A549 (cell line): Measurements from ENCODE around the gene HOXC10. TPM values are rescaled to one million over a fixed set of nuclear protein-coding genes. Genes with fewer than 3 reads are reported as not detected.

Experiments used
- ATAC-seq, 2 experiments: fragments of 200-7000 bp in 1 of 2; fragments of >200 bp in 1 of 2; cut with Nextera tagmentation in 1 of 2; cut with Tn5 transposase in 1 of 2; 3 replicates each; pipeline versions ENCODE4 v1.8.0 to v1.9.1; 2018 to 2020; ENCODE audit warnings: mild to moderate bottlenecking in 1 of 2, moderate library complexity in 1 of 2
- CTCF ChIA-PET: fragments of 300-600 bp; sonication (Branson Sonifier 250); formaldehyde crosslinking; extraction: SDS; loops from one replicate; lab custom pipeline; 2021; ENCODE audit warnings: antibody characterized with exemption, inconsistent platforms; lab: Yijun Ruan, JAX
- POLR2A ChIA-PET: fragments of 350-600 bp; formaldehyde crosslinking; extraction: SDS; loops from one replicate; lab custom pipeline; 2021; ENCODE audit warnings: antibody characterized with exemption, inconsistent platforms; lab: Yijun Ruan, JAX
- DNase-seq, 2 experiments: peaks; one replicate each; pipeline versions ENCODE4 v3.0.0 to v3.0.0-alpha.2; 2011 to 2016; ENCODE audit warnings: low read depth in 1 of 2, low spot score in 1 of 2
- FAIRE-seq: peaks from 2 replicates; lab custom pipeline; 2011; peaks lifted over from hg19 to GRCh38; lab: Jason Lieb, UNC
- H3K27ac ChIP-seq, 2 experiments: fragments of >200 bp; sonication (Bioruptor Twin); formaldehyde crosslinking; 3 replicates each; pipeline ENCODE4 v1.5.1; 2016 to 2017
- H3K4me1 ChIP-seq: fragments of >200 bp; sonication (Bioruptor Twin); formaldehyde crosslinking; 3 replicates; pipeline ENCODE4 v1.6.1; 2016
- H3K4me2 ChIP-seq: fragments of >200 bp; sonication (Bioruptor Twin); formaldehyde crosslinking; 3 replicates; pipeline ENCODE4 v1.6.1; 2016
- H3K4me3 ChIP-seq: fragments of >200 bp; sonication (Bioruptor Twin); formaldehyde crosslinking; 3 replicates; pipeline ENCODE4 v1.5.1; 2016
- H3K9me3 ChIP-seq: fragments of >200 bp; sonication (Bioruptor Twin); formaldehyde crosslinking; 3 replicates; pipeline ENCODE4 v1.6.1; 2016
- BHLHE40 ChIP-seq: IDR thresholded peaks from 2 replicates; pipeline ENCODE4 v1.6.1; 2012; ENCODE audit warnings: low read depth, low read length, inconsistent platforms
- CHD2 ChIP-seq: fragments of 150-350 bp; IDR thresholded peaks from 2 replicates; pipeline ENCODE4 v1.6.1; 2014; ENCODE audit warnings: low read length; ENCODE audit not compliant: partially characterized antibody
- CHD4 ChIP-seq: fragments of 200-600 bp; sonication (generic); IDR thresholded peaks from 2 replicates; pipeline ENCODE4 v1.6.1; 2016; ENCODE audit warnings: antibody characterized with exemption, mild to moderate bottlenecking, borderline replicate concordance
- EHF ChIP-seq: fragments of 250-450 bp; sonication (Bioruptor Pico); IDR thresholded peaks from 2 replicates; pipeline ENCODE4 v1.5.0; 2020; ENCODE audit warnings: mild to moderate bottlenecking
- ESRRA ChIP-seq: fragments of 150-350 bp; IDR thresholded peaks from 2 replicates; pipeline ENCODE4 v1.6.1; 2014; ENCODE audit warnings: mild to moderate bottlenecking, low read length, borderline replicate concordance
- FOSL2 ChIP-seq, 2 experiments: fragments of 450-650 bp in 1 of 2; fragments of >200 bp in 1 of 2; sonication (Bioruptor Twin) in 1 of 2; formaldehyde crosslinking; IDR thresholded peaks; 2 replicates each; pipeline versions ENCODE4 v1.5.0 to v1.6.1; 2016 to 2020; ENCODE audit warnings: mild to moderate bottlenecking in 1 of 2, moderate library complexity in 1 of 2
- FOXS1 ChIP-seq: fragments of 250-450 bp; sonication (Bioruptor Pico); IDR thresholded peaks from 2 replicates; pipeline ENCODE4 v1.5.0; 2020; ENCODE audit warnings: mild to moderate bottlenecking, moderate library complexity
- GATA3 ChIP-seq: IDR thresholded peaks from 2 replicates; pipeline ENCODE4 v1.6.1; 2012; ENCODE audit warnings: borderline replicate concordance
- HOXA7 ChIP-seq: fragments of 250-450 bp; sonication (Bioruptor Pico); IDR thresholded peaks from 2 replicates; pipeline ENCODE4 v1.5.0; 2020; ENCODE audit warnings: mild to moderate bottlenecking, moderate library complexity
- HOXB13 ChIP-seq: fragments of 250-450 bp; sonication (Bioruptor Pico); IDR thresholded peaks from 2 replicates; pipeline ENCODE4 v1.5.0; 2020; ENCODE audit warnings: low read depth, mild to moderate bottlenecking, moderate library complexity
- RAD21 ChIP-seq, 2 experiments: fragments of >200 bp in 1 of 2; sonication (Bioruptor Twin) in 1 of 2; formaldehyde crosslinking in 1 of 2; IDR thresholded peaks in 1 of 2; conservative IDR thresholded peaks in 1 of 2; 2 replicates in 1 of 2; 3 replicates in 1 of 2; pipeline ENCODE4 v1.6.1; 2012 to 2018; ENCODE audit warnings: inconsistent platforms in 1 of 2
- RNF2 ChIP-seq: fragments of 200-600 bp; sonication (generic); IDR thresholded peaks from 2 replicates; pipeline ENCODE4 v1.6.1; 2016; ENCODE audit warnings: low read depth, mild to moderate bottlenecking, antibody characterized with exemption, moderate library complexity, borderline replicate concordance
- SREBF2 ChIP-seq: fragments of 450-650 bp; IDR thresholded peaks from 2 replicates; pipeline ENCODE4 v1.6.1; 2014; ENCODE audit warnings: mild to moderate bottlenecking, moderate library complexity
- ZC3H11A ChIP-seq: fragments of 450-650 bp; IDR thresholded peaks from 2 replicates; pipeline ENCODE4 v1.6.1; 2014; ENCODE audit warnings: antibody characterized with exemption, mild to moderate bottlenecking
- WGBS: methylation state at CpG from one replicate; pipeline ENCODE4 v1.1.6; 2017; ENCODE audit errors: missing lambda C conversion rate; 5-methylcytosine and 5-hydroxymethylcytosine counted together
- polyA plus RNA-seq, 4 experiments: library from polyadenylated mRNA; depleted of rRNA in 3 of 4; stranded (reverse); fragments of >200 nt; fragmentation: RNase III in 1 of 4; extraction: RNeasy Plus Mini Kit Qiagen cat#74134 plus additional on column Dnase treatment in 1 of 4; gene quantifications; 2 replicates in 3 of 4; 3 replicates in 1 of 4; pipeline ENCODE4 v1.2.3, GENCODE V29; 2011 to 2017
- TF ChIP-seq, protein P1 (sequence below): IDR thresholded peaks from 2 replicates; pipeline ENCODE4 v1.6.1; 2012; ENCODE audit warnings: low read depth, borderline replicate concordance
- TF ChIP-seq, protein P2 (sequence below): fragments of >200 bp; sonication (Bioruptor Twin); formaldehyde crosslinking; IDR thresholded peaks from 3 replicates; pipeline ENCODE4 v1.6.1; 2016
- TF ChIP-seq, protein P3 (sequence below): fragments of 450-650 bp; IDR thresholded peaks from 2 replicates; pipeline ENCODE4 v1.6.1; 2014; ENCODE audit warnings: antibody characterized with exemption
- TF ChIP-seq, protein P4 (sequence below): IDR thresholded peaks from 2 replicates; pipeline ENCODE4 v1.6.1; 2012

HOXC10 gene
- polyA plus RNA-seq, 2 of the 4 experiments (the other 2 are of a cell fraction): 2.9 to 3.2 TPM

DNA sequence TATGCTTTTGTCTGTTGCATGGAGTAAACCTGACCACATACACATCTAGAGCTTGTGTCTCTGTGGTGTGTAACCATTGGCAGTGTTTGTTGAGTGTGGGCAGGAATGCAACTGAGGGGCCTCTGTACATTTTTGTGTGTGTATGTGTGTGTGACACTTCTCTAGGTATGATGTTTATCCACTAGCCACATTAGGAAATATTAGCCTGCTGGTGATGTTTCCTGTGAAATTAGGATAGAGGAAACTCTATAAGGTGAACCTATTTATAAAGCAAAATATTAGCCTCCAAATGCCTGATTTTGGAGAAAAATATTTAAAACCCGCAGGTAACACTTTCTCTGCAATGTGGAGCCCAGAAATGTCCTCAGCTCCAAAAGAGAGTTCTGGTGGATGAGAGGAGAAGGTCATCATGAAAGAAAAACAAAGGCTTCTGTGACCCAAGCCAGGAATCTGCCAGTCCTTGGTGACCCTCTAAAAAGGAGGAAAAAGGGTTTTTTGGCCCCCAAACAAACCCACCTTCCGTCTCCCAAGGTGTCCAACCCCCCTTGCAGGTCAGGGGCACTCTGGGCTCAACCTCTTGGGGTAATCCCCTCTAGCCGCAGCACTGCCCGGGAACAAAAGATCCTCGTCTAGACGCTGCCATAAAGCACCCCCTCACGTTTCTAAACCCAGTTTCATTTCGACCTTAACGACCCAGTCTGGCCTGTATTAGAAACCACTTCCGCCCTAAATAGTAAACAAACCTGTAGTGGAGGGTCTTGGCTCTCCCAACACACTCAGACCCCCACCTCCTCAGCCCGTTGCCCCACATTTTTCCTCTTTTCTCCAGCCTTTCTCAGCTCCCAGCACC is 7.1 kb upstream of the HOXC10 start:
- TF ChIP-seq, protein P1, sequence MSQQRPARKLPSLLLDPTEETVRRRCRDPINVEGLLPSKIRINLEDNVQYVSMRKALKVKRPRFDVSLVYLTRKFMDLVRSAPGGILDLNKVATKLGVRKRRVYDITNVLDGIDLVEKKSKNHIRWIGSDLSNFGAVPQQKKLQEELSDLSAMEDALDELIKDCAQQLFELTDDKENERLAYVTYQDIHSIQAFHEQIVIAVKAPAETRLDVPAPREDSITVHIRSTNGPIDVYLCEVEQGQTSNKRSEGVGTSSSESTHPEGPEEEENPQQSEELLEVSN: no peak
- TF ChIP-seq, protein P2, sequence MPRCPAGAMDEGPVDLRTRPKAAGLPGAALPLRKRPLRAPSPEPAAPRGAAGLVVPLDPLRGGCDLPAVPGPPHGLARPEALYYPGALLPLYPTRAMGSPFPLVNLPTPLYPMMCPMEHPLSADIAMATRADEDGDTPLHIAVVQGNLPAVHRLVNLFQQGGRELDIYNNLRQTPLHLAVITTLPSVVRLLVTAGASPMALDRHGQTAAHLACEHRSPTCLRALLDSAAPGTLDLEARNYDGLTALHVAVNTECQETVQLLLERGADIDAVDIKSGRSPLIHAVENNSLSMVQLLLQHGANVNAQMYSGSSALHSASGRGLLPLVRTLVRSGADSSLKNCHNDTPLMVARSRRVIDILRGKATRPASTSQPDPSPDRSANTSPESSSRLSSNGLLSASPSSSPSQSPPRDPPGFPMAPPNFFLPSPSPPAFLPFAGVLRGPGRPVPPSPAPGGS: no peak
- TF ChIP-seq FOXS1 (CRISPR knock-in tag): no peak
- no peak for TF ChIP-seq CHD2
- TF ChIP-seq HOXB13: no peak
- no peak for TF ChIP-seq HOXA7 (CRISPR knock-in tag)
- TF ChIP-seq EHF (CRISPR knock-in tag): no peak
- TF ChIP-seq, protein P3, sequence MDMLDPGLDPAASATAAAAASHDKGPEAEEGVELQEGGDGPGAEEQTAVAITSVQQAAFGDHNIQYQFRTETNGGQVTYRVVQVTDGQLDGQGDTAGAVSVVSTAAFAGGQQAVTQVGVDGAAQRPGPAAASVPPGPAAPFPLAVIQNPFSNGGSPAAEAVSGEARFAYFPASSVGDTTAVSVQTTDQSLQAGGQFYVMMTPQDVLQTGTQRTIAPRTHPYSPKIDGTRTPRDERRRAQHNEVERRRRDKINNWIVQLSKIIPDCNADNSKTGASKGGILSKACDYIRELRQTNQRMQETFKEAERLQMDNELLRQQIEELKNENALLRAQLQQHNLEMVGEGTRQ: no peak
- TF ChIP-seq RNF2: no peak
- TF ChIP-seq FOSL2 (IDR thresholded peaks at IDR 0.05): no peak
- TF ChIP-seq FOSL2 (CRISPR knock-in tag; IDR thresholded peaks at IDR 0.05): no peak
- no peak for TF ChIP-seq RAD21 (conservative IDR thresholded peaks at IDR 0.05 in 1 of 2, IDR thresholded peaks at IDR 0.05 in 1 of 2)
- no peak for TF ChIP-seq SREBF2
- TF ChIP-seq CHD4: no peak
- no peak for TF ChIP-seq ESRRA
- TF ChIP-seq, all 56 proteins: peak for 0
- Histone ChIP-seq H3K4me3 (no peak overlapping the region), H3K27ac (peak overlapping the region; percentile 17 to 33; a peak in 3 of 6 replicates), H3K9me3 (no peaks in the 10 kb centered on the region), H3K4me2 (peak overlapping the region; percentile 53), H3K4me1 (peaks cover 27% of the 10 kb centered on the region)
- ATAC-seq: no peak
- WGBS: 69% methylated on average over 11 of the region's 11 CpGs
- DNase-seq: no peak
- ChIA-PET CTCF (interaction anchor here (1.5 kb wide), 1 partner anchor 13 kb away, joined by 9 read pairs; no protein-coding TSS in a partner anchor), POLR2A (no interaction called here)
- no peak for FAIRE-seq

DNA sequence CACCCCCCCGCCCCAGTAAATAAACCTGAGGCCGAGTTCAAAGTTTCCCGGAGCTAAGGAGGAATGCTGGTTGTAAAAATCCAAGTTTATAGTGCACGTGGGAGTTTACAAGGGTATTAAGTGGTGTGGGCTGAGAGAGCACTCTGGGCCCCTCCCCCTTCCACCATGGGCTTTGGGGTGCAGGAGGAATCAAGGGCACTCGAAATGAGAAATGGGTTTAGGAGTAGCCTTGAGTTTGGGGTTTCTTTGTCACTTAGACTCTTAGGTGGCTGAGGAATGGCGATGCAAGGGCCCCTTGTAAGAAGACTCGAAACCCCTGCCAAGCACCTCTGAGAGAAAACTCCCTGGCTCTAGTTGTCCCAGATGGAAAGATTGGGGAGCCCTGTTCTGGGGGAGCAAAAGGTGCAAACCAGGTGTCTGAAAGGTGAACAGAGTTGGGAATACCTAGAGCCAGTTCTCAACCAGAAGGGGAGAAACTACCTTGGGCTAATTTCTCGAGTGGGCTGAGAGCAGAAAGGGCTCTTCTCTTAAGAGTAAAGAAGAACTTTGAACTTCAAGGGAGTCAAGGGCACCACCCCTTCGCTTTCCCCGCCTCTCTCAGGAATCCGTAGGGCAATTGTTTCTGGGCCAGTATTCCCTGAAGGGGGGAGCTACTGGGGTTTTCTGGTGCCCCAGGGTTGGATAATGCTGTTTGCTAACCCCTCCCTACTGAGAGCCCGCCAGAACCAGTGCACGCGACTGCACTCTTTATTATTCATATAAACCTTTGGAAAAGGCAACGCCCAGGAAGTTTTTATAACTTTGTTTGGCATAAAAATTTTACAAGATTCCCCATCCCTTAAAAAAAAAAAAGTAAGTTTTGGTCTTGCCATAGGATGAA is 6.2 kb upstream of the HOXC10 start:
- TF ChIP-seq GATA3 (no peak), BHLHE40 (peak; percentile 27; the same call in 1 of the 2 replicates), ZC3H11A (no peak), CHD4 (no peak)
- TF ChIP-seq, protein P4, sequence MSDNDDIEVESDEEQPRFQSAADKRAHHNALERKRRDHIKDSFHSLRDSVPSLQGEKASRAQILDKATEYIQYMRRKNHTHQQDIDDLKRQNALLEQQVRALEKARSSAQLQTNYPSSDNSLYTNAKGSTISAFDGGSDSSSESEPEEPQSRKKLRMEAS: no peak
- TF ChIP-seq, all 56 proteins: peak for 1
- Histone ChIP-seq H3K4me1 (peaks cover 27% of the 10 kb centered on the region), H3K4me3 (no peak overlapping the region), H3K4me2 (peak overlapping the region; percentile 53), H3K27ac (peak overlapping the region; percentile 17 to 33; a peak in 3 of 6 replicates), H3K9me3 (no peaks in the 10 kb centered on the region)
- WGBS: 42% methylated on average over 15 of the region's 15 CpGs
- DNase-seq (peak in 1 of 2 experiments; percentile 62), ATAC-seq (peak in 1 of 2 experiments; percentile 43; a peak in 3 of 6 replicates), FAIRE-seq (no peak)
- ChIA-PET CTCF (interaction anchor here (0.7 to 1.0 kb wide), 2 partner anchors 20 to 191 kb away, joined by 3 read pairs; no protein-coding TSS in a partner anchor), POLR2A (no interaction called here)
